ENCODE data around the gene C5orf15. TPM values are rescaled to one million over a fixed set of nuclear protein-coding genes. Genes with fewer than 3 reads are reported as not detected.

Gene C5orf15
- total and polyA plus RNA-seq, 9 of the 15 experiments (the other 6 are each of a cell fraction or from before 2014, with no cell fraction given): 23.3 to 50.7 (median 35.5) TPM

GRCh38 chr5:133959643-133960042 is 8.8 kb downstream of the C5orf15 start:
- DNase-seq (ENCODE audit: extremely low read depth in 1 of 4, low spot score in 3 of 4): no peak
- ChIA-PET POLR2A (no interaction called here), CTCF (ENCODE audit: low intra/inter-chr PET ratio) (no interaction called here)
- ATAC-seq: no peak
- Histone ChIP-seq H4K20me1 (replicated peaks; ENCODE audit: control insufficient read depth, insufficient read depth, low read length) (no peaks in the 10 kb centered on the region), H3K9me3 (replicated peaks; ENCODE audit: control insufficient read depth, insufficient read depth, low read depth, low read length) (no peaks in the 10 kb centered on the region), H3K9me1 (ENCODE audit: control insufficient read depth, insufficient read depth, low read length) (no peaks in the 10 kb centered on the region), H3K27me3 (ENCODE audit: control insufficient read depth in 2 of 2, insufficient read depth in 2 of 2, low read length in 2 of 2) (no peaks in the 10 kb centered on the region), H3K9ac (ENCODE audit: insufficient read depth in 1 of 2, low read depth in 2 of 2, low read length in 2 of 2) (no peak overlapping the region), H3K27ac (ENCODE audit: extremely low read depth, low read depth, low read length) (no peak overlapping the region), H3K4me3 (no peak overlapping the region), H3K36me3 (ENCODE audit: control insufficient read depth, insufficient read depth, low read length) (peaks cover 51% of the 10 kb centered on the region), H3K4me2 (ENCODE audit: insufficient read depth, low read length) (no peak overlapping the region), H3K79me2 (ENCODE audit: control insufficient read depth, insufficient read depth, low read length) (peaks cover 44% of the 10 kb centered on the region), H3K4me1 (replicated peaks in 1 of 2; ENCODE audit: control insufficient read depth in 2 of 2, insufficient read depth in 2 of 2, low read length in 2 of 2) (peaks cover 0 to 17% of the 10 kb centered on the region in 2 experiments; a peak in 3 of 5 replicates), H2AFZ (ENCODE audit: low read depth, low read length) (no peak overlapping the region)
- intact Hi-C loops (cut with micrococcal nuclease) (no loop called here), in situ Hi-C loops (cut with MboI) (no loop called here)
- no TSS peak for BruUV-seq (replicated peaks)
- TF ChIP-seq ESRRB (CRISPR knock-in tag; IDR thresholded peaks at IDR 0.05; ENCODE audit: borderline replicate concordance) (no peak), ARID3A (IDR thresholded peaks at IDR 0.05; ENCODE audit: borderline replicate concordance, low read depth, low read length) (no peak), SRSF7 (optimal IDR thresholded peaks at IDR 0.05; ENCODE audit: low read depth, low read length) (no peak), ZNF707 (CRISPR knock-in tag; conservative IDR thresholded peaks at IDR 0.05) (no peak), SNAPC5 (CRISPR knock-in tag; IDR thresholded peaks at IDR 0.05) (no peak), DNMT1 (IDR thresholded peaks at IDR 0.05) (no peak), TCF7 (IDR thresholded peaks at IDR 0.05; ENCODE audit: borderline replicate concordance) (no peak), RCOR1 (IDR thresholded peaks at IDR 0.05; ENCODE audit: borderline replicate concordance in 1 of 2, low read depth in 2 of 2, low read length in 2 of 2) (peak in 1 of 2 experiments; percentile 61; a peak in 1 of 4 replicates), ZNF263 (CRISPR knock-in tag; IDR thresholded peaks at IDR 0.05; ENCODE audit: borderline replicate concordance) (peak; percentile 65; the same call in 1 of the 2 replicates), HMGN3 (IDR thresholded peaks at IDR 0.05; ENCODE audit: borderline replicate concordance, extremely low read depth, insufficient read length, low read depth, low read length) (no peak), CHAMP1 (IDR thresholded peaks at IDR 0.05) (no peak), SOX6 (IDR thresholded peaks at IDR 0.05) (peak; percentile 37; the same call in 1 of the 2 replicates), SRSF3 (IDR thresholded peaks at IDR 0.05; ENCODE audit: insufficient read depth, low read length) (no peak), ZNF24 (IDR thresholded peaks at IDR 0.05) (no peak)
- WGBS (ENCODE audit: insufficient coverage, low coverage, missing lambda C conversion rate): 67% methylated on average over 11 of the region's 11 CpGs
- no peak for FAIRE-seq

All from K562 (cell line).